HL-60 (cell line): ENCODE results near the gene NKX1-1.

Experiments
- DNase-seq, 2 experiments: peaks; one replicate each; pipeline ENCODE4 v3.0.0-alpha.2; 2010 to 2020; ENCODE audit warnings: low read depth in 1 of 2, low spot score in 1 of 2
- H3K27ac ChIP-seq: fragments of 250-450 bp; sonication (Bioruptor Pico); replicated peaks from 2 replicates; pipeline ENCODE4 v1.5.1; 2020; ENCODE audit warnings: mild to moderate bottlenecking, moderate library complexity
- H3K27me3 ChIP-seq: fragments of 250-450 bp; sonication (Bioruptor Pico); 2 replicates; pipeline ENCODE4 v1.5.1; 2021; ENCODE audit warnings: mild to moderate bottlenecking, moderate library complexity; ENCODE audit not compliant: insufficient read depth, poor library complexity, severe bottlenecking
- H3K4me3 ChIP-seq: replicated peaks from 2 replicates; pipeline ENCODE4 v1.5.1; 2011; ENCODE audit warnings: mild to moderate bottlenecking, control low read depth, low read length; ENCODE audit not compliant: insufficient read depth
- GABPA ChIP-seq: IDR thresholded peaks from 2 replicates; pipeline ENCODE4 v1.6.1; 2012; ENCODE audit warnings: low read depth
- POLR2AphosphoS5 ChIP-seq: IDR thresholded peaks from 2 replicates; pipeline ENCODE4 v1.6.1; 2012; ENCODE audit warnings: low read depth
- REST ChIP-seq: IDR thresholded peaks from 2 replicates; pipeline ENCODE4 v1.6.1; 2012; ENCODE audit warnings: low read depth; ENCODE audit not compliant: insufficient replicate concordance
- SPI1 ChIP-seq: IDR thresholded peaks from 2 replicates; pipeline ENCODE4 v1.6.1; 2012; ENCODE audit warnings: low read depth, mild to moderate bottlenecking, borderline replicate concordance
- TF ChIP-seq, protein P1 (sequence below): IDR thresholded peaks from one replicate; pipeline ENCODE4 v1.5.1; 2011; ENCODE audit warnings: low read length, control low read depth, inconsistent platforms; ENCODE audit not compliant: insufficient read depth

Gene NKX1-1

GRCh38 chr4:1421657-1422056 is 15.4 kb upstream of the NKX1-1 start:
- H3K4me3 ChIP-seq: no peak overlapping the region
- TF ChIP-seq GABPA: no peak
- peak; percentile 51 for TF ChIP-seq REST
- no peak for TF ChIP-seq SPI1
- TF ChIP-seq, protein P1, sequence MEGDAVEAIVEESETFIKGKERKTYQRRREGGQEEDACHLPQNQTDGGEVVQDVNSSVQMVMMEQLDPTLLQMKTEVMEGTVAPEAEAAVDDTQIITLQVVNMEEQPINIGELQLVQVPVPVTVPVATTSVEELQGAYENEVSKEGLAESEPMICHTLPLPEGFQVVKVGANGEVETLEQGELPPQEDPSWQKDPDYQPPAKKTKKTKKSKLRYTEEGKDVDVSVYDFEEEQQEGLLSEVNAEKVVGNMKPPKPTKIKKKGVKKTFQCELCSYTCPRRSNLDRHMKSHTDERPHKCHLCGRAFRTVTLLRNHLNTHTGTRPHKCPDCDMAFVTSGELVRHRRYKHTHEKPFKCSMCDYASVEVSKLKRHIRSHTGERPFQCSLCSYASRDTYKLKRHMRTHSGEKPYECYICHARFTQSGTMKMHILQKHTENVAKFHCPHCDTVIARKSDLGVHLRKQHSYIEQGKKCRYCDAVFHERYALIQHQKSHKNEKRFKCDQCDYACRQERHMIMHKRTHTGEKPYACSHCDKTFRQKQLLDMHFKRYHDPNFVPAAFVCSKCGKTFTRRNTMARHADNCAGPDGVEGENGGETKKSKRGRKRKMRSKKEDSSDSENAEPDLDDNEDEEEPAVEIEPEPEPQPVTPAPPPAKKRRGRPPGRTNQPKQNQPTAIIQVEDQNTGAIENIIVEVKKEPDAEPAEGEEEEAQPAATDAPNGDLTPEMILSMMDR: no peak
- no peak for TF ChIP-seq POLR2AphosphoS5
- no peak overlapping the region for H3K27ac ChIP-seq
- no peak for DNase-seq
- no peaks in the 10 kb centered on the region for H3K27me3 ChIP-seq

GRCh38 chr4:1419708-1420107 is 13.5 kb upstream of the NKX1-1 start:
- DNase-seq: no peak
- Histone ChIP-seq H3K4me3 (no peak overlapping the region), H3K27me3 (no peaks in the 10 kb centered on the region), H3K27ac (no peak overlapping the region)
- TF ChIP-seq, protein P1: no peak
- TF ChIP-seq REST: no peak
- no peak for TF ChIP-seq SPI1
- no peak for TF ChIP-seq GABPA

DNA sequence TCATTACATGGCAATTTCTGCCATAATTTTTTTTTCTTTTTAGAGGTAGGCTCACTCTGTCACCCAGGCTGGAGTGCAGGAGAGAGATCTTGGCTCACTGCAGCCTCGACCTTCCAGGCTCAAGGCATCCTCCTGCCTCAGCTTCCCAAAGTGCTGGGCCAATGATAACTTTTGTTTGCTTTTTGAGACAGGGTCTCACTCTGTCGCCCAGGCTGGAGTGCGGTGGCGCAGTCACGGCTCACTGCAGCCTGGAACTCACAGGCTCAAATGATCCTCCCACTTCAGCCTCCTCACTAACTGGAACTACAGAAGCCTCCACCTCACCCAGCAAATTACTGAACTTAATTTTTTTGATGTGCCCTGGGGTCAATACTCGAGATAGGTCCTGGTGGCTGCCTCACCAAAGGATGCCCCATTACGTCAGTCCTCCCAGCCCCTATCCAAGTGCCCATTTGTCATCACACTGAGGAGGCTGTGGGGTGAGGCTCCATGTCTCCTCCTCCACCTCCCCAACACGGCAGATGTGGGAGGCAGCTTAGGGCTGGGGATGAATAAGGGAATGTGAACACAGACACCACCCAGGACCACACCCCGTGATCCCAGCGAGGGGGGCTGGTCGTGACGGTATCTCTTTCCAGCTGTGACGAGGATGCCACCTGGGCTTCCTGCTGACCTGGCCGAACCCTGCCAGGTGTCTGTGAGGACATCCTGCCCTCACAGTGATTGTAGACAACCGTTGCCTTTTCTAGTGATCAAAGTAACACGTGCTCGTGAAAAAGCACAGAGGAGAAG is 12.4 kb upstream of the NKX1-1 start:
- H3K4me3 ChIP-seq: no peak overlapping the region
- TF ChIP-seq POLR2AphosphoS5 (no peak), GABPA (no peak), SPI1 (no peak), REST (no peak)
- TF ChIP-seq, protein P1: no peak
- no peak overlapping the region for H3K27ac ChIP-seq
- H3K27me3 ChIP-seq: no peaks in the 10 kb centered on the region
- DNase-seq: no peak
